B cell (primary cell): ENCODE results near the gene VILL.

ENCODE experiments used
- CTCF ChIP-seq: fragments of 200-600 bp; IDR thresholded peaks from one replicate; pipeline ENCODE4 v1.8.0; 2022; ENCODE audit warnings: antibody characterized with exemption, mild to moderate bottlenecking
- EZH2 ChIP-seq: IDR thresholded peaks from 2 replicates; pipeline ENCODE4 v1.6.1; 2012; ENCODE audit warnings: borderline replicate concordance, low read depth, mild to moderate bottlenecking, moderate library complexity, low read length; ENCODE audit not compliant: insufficient read depth, poor library complexity, severe bottlenecking

- TF ChIP-seq CTCF (no peak), EZH2 (no peak)
Observed at GRCh38 chr3:37953707-37954394, 36.7 kb upstream of the VILL start.
